A673 (cell line): ENCODE measurements around the gene LETMD1.

Experiments
- CTCF ChIP-seq: fragments of 300-800, 200-600 bp; sonication (generic); conservative IDR thresholded peaks from 2 replicates; pipeline ENCODE4 v1.5.1; 2017; ENCODE audit warnings: low read depth, mild to moderate bottlenecking, antibody characterized with exemption, low read length, moderate library complexity, mixed read lengths
- EZH2 ChIP-seq: fragments of 200-600 bp; sonication (generic); IDR thresholded peaks from 2 replicates; pipeline ENCODE4 v1.6.1; 2017; ENCODE audit warnings: borderline replicate concordance, low read depth, mild to moderate bottlenecking, mixed read lengths, antibody characterized with exemption, low read length; ENCODE audit not compliant: poor library complexity, severe bottlenecking

- no peak for TF ChIP-seq CTCF
- no peak for TF ChIP-seq EZH2
Observed at GRCh38 chr12:51025836-51026638, 22.1 kb upstream of the LETMD1 start, which contains the start of gene SLC11A2.
